Left ventricle myocardium superior (tissue), 1 donor: ENCODE results near the gene IPO9. TPM values are rescaled to one million over a fixed set of nuclear protein-coding genes. Genes with fewer than 3 reads are reported as not detected.
A peak's percentile ranks its signal among the peaks of the same experiment; 100 is the strongest.

Experiments used
- ATAC-seq: fragments of 200-7000 bp; cut with Tn5 transposase; one replicate; pipeline ENCODE4 v1.9.1; 2020; ENCODE audit warnings: mild to moderate bottlenecking, moderate library complexity
- DNase-seq: peaks from one replicate; pipeline ENCODE4 v3.0.0-alpha.2; 2020
- intact Hi-C: fragments of 100-400 bp; cut with micrococcal nuclease; formaldehyde crosslinking; loops from one replicate; pipeline ENCODE4 v1.11.0; 2022
- microRNA-seq: library from miRNA; unstranded; fragments of <30 nt; microRNA quantifications from one replicate; pipeline ENCODE4 v1.2.0, GENCODE V29; 2020; ENCODE audit warnings: borderline number of aligned reads
- total RNA-seq: library from RNA; stranded (reverse); fragmentation: NEBNext Ultra II Directional; extraction: Animal tissue kit (Norgen Biotek cat#: 25700); gene quantifications from one replicate; pipeline ENCODE4 v1.2.1, GENCODE V29; 2021
- donor health status: DM: no; HTN: yes; CAD: no; lungs with severe emphysema.

The IPO9 gene
- total RNA-seq, 1 donor from 2014 or later, result 22.1 TPM

DNA sequence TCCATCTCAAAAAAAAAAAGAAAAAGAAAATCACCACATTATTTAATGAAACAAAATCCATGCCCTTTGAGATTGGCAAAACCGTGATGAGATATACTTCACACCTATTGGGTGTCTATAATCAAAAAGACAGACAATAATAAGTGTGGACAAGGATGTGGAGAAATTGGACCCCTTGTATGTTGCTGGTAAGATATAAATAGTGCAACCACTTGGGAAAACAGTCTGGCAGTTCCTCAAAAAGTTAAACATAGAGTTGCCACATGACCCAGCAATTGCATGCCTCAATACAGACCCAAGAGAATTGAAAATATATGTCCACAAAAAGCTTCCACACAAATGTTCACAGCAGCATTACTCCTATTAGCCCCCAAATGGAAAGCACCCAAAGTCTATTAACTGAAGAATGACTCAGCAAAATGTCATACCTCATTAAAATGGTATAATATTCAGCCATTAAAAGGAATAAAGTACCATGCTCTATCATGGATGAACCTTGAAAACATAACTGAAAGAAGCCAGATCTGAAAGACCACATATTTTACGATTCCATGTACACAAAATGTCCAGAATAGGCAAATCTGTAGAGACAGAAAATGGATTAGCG lies 93.1 kb downstream of the IPO9 start:
- intact Hi-C loops, result no loop called here
- DNase-seq (no peak), ATAC-seq (no peak)

DNA sequence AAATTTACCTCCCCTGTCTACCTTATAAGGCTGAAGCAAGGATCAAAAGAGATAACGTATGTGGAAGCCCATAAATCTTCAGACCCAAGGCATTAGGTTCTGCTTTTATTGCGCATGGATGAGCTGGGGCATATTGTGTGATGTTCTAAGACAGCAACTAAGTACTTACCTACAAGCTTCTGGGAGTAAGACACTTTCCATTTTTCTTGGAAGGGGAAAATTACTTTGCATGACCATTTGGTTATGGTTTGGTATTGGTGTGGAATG lies 96.3 kb downstream of the IPO9 start:
- no peak for ATAC-seq
- intact Hi-C loops, result no loop called here
- no peak for DNase-seq

DNA sequence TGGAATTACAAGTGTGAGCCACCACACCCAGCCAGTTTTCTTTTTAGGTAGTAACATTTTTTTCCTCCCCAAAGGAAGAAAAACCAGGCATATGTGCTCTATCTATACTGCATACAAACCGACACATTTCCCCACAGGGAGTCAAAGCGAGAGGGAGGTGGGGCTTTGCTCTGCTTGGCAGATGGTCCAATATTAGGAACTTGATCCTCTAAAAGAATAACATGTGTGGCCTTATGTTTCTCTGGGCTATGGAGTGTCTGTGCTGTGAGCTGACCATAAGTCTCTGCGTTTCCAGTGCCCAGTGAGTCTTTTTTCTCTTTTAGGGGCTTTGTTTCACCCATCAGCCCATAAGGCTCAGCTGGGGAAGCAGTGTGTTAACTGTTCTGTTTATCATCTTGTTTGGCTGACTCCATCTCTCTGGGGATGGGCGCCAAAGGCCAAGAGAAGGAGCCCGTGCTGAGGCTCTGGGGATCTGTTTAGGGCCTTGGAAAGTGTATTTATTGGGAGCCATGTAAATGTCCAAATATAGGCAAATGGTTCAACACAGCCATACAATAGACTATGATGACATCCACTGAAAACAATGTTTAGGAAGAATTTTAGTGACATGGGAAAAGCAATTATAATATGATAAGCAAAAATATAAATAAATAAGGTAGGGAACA lies 97.2 kb downstream of the IPO9 start:
- peak; percentile 35 for ATAC-seq

DNA sequence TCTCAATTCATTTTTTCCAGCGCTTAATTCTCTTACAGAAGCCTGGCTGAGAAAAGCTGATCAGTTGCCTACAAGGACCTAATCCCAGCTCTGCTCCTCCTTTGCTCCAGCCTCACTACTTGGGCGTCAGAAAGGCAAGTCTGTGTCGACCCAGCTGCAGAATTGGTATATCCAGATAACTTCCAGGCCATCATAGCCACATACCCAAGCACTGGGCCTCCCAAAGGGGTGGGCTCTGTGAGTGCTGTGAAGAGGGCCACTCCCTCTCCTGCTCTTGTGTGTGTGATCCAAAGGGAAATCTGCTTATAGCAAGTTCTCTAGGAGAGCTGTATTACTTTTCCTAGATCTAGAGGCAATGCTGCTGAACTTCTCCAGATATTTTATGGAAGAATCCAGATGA lies 99.3 kb downstream of the IPO9 start:
- intact Hi-C loops, result no loop called here
- DNase-seq (no peak), ATAC-seq (no peak)

More for the DNA sequence above, 97.2 kb downstream of the IPO9 start:
- intact Hi-C loops, result no loop called here
- DNase-seq, result no peak

DNA sequence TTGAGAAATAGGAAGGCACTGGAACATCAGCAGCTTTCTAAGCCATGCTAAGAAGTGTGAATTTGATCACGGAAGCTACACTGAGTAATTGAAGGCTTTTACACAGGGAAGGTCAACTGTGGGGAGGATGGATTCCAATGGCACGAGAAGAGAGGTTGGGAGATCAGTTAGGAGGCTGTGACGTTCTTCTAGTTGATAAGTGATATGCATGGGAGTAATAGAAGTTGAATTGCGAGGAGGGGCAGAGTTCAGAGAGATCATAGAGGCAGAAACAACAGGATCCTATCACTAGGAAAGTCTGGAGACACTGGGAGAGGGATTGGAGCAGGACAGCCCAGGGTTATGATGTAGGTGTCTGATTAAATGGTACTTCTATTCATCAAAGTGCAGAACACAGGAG lies 101.2 kb downstream of the IPO9 start:
- ATAC-seq, result no peak
- intact Hi-C loops, result no loop called here

DNA sequence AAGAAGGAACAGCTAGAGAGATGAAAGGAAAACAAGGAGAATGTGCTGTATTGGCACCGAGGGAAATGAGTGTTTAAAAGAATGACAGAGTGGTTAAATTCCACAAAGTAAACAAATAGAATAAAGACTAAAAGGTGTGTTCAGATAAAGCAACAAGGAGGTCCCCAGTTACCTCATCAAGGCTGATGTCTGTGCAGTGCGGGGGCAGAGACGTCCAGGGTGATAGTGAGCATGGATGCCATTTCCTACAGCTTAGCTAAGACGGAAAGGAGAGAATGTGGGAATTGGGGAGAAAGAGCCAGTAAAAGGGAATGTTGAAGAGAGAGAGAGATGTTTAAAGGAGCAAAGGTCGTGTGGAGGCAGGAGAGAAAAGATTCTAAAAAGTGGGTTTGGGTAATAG lies 101.8 kb downstream of the IPO9 start:
- intact Hi-C loops, result no loop called here
- DNase-seq, result no peak
- no peak for ATAC-seq

More for the DNA sequence above, 101.2 kb downstream of the IPO9 start:
- no peak for DNase-seq

Small RNAs within 50 kb of the gene (microRNA-seq; reads per million reads assigned to microRNA genes)
- gene MIR1231 (not detected), gene MIR6739 (not detected)

Other genes starting within 250 kb of the IPO9 start
- 129 TPM for gene SHISA4, start 59.7 kb downstream of the IPO9 start, total RNA-seq
- 8.0 TPM for gene LMOD1, start 117.4 kb downstream of the IPO9 start, total RNA-seq
- 79.0 TPM for gene TIMM17A, start 126.3 kb downstream of the IPO9 start, total RNA-seq
- gene RNPEP, start 153.5 kb downstream of the IPO9 start, total RNA-seq, result 11.6 TPM
- 0.40 TPM for gene ELF3, start 181.4 kb downstream of the IPO9 start, total RNA-seq